Neural cell (in vitro differentiated cells): ENCODE results near the gene RAB44.

Experiments used
- EP300 ChIP-seq: fragments of 450-650 bp; conservative IDR thresholded peaks from 2 replicates; pipeline ENCODE4 v1.6.1; 2014; ENCODE audit warnings: antibody characterized with exemption, mild to moderate bottlenecking, moderate library complexity; ENCODE audit not compliant: poor library complexity, severe bottlenecking
- EZH2 ChIP-seq: fragments of 200-600, 300-800 bp; shearing (Covaris generic), sonication (generic); IDR thresholded peaks from 2 replicates; pipeline ENCODE4 v1.6.1; 2014; ENCODE audit warnings: antibody characterized with exemption, low read length, borderline replicate concordance, mild to moderate bottlenecking; ENCODE audit not compliant: insufficient read depth, poor library complexity, severe bottlenecking
- MXI1 ChIP-seq: fragments of 450-650 bp; conservative IDR thresholded peaks from 2 replicates; pipeline ENCODE4 v1.6.1; 2014; ENCODE audit warnings: antibody characterized with exemption, mild to moderate bottlenecking; ENCODE audit not compliant: poor library complexity, severe bottlenecking
- POLR2AphosphoS5 ChIP-seq: IDR thresholded peaks from 2 replicates; pipeline ENCODE4 v1.6.1; 2012
- RAD21 ChIP-seq: fragments of 450-650 bp; conservative IDR thresholded peaks from 2 replicates; pipeline ENCODE4 v1.6.1; 2014; ENCODE audit warnings: antibody characterized with exemption, mild to moderate bottlenecking, moderate library complexity
- SMC3 ChIP-seq: fragments of 450-650 bp; conservative IDR thresholded peaks from 2 replicates; pipeline ENCODE4 v1.6.1; 2014; ENCODE audit warnings: antibody characterized with exemption, mild to moderate bottlenecking, moderate library complexity; ENCODE audit not compliant: poor library complexity
- TAF1 ChIP-seq: IDR thresholded peaks from 2 replicates; pipeline ENCODE4 v1.6.1; 2012; ENCODE audit warnings: low read depth
- TF ChIP-seq, protein P1 (sequence below): fragments of 450-650 bp; IDR thresholded peaks from 2 replicates; pipeline ENCODE4 v1.5.1; 2014; ENCODE audit warnings: antibody characterized with exemption, mild to moderate bottlenecking, moderate library complexity; ENCODE audit not compliant: poor library complexity, severe bottlenecking
- TF ChIP-seq, protein P2 (sequence below): IDR thresholded peaks from 2 replicates; pipeline ENCODE4 v1.6.1; 2012; ENCODE audit warnings: borderline replicate concordance

DNA sequence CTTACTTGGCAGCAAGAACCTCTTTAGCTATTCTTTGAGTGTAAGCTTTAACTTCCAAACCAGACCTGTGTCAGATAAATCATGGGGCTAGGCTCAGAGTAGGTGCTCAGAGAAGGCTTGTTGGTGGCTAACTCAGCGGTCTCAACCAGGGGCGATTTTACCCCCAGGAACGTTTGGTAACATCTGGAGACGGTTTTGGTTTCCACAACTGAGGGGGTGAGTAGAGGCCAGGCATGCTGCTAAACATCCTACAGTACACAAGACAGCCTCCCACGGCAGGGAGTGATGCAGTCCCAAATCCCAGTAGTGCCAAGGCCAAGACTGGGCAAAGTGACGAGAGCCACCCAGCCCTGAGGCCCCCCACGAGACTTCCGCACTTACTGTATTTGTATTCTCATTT is 59.2 kb downstream of the RAB44 start:
- TF ChIP-seq, protein P1, sequence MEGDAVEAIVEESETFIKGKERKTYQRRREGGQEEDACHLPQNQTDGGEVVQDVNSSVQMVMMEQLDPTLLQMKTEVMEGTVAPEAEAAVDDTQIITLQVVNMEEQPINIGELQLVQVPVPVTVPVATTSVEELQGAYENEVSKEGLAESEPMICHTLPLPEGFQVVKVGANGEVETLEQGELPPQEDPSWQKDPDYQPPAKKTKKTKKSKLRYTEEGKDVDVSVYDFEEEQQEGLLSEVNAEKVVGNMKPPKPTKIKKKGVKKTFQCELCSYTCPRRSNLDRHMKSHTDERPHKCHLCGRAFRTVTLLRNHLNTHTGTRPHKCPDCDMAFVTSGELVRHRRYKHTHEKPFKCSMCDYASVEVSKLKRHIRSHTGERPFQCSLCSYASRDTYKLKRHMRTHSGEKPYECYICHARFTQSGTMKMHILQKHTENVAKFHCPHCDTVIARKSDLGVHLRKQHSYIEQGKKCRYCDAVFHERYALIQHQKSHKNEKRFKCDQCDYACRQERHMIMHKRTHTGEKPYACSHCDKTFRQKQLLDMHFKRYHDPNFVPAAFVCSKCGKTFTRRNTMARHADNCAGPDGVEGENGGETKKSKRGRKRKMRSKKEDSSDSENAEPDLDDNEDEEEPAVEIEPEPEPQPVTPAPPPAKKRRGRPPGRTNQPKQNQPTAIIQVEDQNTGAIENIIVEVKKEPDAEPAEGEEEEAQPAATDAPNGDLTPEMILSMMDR, result no peak
- TF ChIP-seq EZH2, result no peak
- TF ChIP-seq, protein P2, sequence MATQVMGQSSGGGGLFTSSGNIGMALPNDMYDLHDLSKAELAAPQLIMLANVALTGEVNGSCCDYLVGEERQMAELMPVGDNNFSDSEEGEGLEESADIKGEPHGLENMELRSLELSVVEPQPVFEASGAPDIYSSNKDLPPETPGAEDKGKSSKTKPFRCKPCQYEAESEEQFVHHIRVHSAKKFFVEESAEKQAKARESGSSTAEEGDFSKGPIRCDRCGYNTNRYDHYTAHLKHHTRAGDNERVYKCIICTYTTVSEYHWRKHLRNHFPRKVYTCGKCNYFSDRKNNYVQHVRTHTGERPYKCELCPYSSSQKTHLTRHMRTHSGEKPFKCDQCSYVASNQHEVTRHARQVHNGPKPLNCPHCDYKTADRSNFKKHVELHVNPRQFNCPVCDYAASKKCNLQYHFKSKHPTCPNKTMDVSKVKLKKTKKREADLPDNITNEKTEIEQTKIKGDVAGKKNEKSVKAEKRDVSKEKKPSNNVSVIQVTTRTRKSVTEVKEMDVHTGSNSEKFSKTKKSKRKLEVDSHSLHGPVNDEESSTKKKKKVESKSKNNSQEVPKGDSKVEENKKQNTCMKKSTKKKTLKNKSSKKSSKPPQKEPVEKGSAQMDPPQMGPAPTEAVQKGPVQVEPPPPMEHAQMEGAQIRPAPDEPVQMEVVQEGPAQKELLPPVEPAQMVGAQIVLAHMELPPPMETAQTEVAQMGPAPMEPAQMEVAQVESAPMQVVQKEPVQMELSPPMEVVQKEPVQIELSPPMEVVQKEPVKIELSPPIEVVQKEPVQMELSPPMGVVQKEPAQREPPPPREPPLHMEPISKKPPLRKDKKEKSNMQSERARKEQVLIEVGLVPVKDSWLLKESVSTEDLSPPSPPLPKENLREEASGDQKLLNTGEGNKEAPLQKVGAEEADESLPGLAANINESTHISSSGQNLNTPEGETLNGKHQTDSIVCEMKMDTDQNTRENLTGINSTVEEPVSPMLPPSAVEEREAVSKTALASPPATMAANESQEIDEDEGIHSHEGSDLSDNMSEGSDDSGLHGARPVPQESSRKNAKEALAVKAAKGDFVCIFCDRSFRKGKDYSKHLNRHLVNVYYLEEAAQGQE, result no peak
- TF ChIP-seq MXI1, result no peak
- TF ChIP-seq RAD21, result no peak
- no peak for TF ChIP-seq POLR2AphosphoS5
- TF ChIP-seq SMC3, result no peak
- no peak for TF ChIP-seq TAF1
- TF ChIP-seq EP300, result no peak
